A673 (cell line): ENCODE measurements around the gene SLC31A2.

Source experiments
- EZH2 ChIP-seq: fragments of 200-600 bp; sonication (generic); IDR thresholded peaks from 2 replicates; pipeline ENCODE4 v1.6.1; 2017; ENCODE audit warnings: borderline replicate concordance, low read depth, mild to moderate bottlenecking, mixed read lengths, antibody characterized with exemption, low read length; ENCODE audit not compliant: poor library complexity, severe bottlenecking
- TF ChIP-seq, protein P1 (sequence below): fragments of 300-800, 200-600 bp; sonication (generic); conservative IDR thresholded peaks from 2 replicates; pipeline ENCODE4 v1.5.1; 2017; ENCODE audit warnings: low read depth, mild to moderate bottlenecking, antibody characterized with exemption, low read length, moderate library complexity, mixed read lengths

GRCh38 chr9:113138760-113139159 is 12.0 kb upstream of the SLC31A2 start:
- TF ChIP-seq, protein P1, sequence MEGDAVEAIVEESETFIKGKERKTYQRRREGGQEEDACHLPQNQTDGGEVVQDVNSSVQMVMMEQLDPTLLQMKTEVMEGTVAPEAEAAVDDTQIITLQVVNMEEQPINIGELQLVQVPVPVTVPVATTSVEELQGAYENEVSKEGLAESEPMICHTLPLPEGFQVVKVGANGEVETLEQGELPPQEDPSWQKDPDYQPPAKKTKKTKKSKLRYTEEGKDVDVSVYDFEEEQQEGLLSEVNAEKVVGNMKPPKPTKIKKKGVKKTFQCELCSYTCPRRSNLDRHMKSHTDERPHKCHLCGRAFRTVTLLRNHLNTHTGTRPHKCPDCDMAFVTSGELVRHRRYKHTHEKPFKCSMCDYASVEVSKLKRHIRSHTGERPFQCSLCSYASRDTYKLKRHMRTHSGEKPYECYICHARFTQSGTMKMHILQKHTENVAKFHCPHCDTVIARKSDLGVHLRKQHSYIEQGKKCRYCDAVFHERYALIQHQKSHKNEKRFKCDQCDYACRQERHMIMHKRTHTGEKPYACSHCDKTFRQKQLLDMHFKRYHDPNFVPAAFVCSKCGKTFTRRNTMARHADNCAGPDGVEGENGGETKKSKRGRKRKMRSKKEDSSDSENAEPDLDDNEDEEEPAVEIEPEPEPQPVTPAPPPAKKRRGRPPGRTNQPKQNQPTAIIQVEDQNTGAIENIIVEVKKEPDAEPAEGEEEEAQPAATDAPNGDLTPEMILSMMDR: no peak
- TF ChIP-seq EZH2: no peak
